ENCODE results near the gene ALDH2. TPM values are rescaled to one million over a fixed set of nuclear protein-coding genes. Genes with fewer than 3 reads are reported as not detected.

ALDH2 gene
- total and polyA plus RNA-seq, 2 of the 8 experiments (the other 6 are each of a cell fraction or from before 2014, with no cell fraction given): 25.4 to 43.8 TPM

DNA sequence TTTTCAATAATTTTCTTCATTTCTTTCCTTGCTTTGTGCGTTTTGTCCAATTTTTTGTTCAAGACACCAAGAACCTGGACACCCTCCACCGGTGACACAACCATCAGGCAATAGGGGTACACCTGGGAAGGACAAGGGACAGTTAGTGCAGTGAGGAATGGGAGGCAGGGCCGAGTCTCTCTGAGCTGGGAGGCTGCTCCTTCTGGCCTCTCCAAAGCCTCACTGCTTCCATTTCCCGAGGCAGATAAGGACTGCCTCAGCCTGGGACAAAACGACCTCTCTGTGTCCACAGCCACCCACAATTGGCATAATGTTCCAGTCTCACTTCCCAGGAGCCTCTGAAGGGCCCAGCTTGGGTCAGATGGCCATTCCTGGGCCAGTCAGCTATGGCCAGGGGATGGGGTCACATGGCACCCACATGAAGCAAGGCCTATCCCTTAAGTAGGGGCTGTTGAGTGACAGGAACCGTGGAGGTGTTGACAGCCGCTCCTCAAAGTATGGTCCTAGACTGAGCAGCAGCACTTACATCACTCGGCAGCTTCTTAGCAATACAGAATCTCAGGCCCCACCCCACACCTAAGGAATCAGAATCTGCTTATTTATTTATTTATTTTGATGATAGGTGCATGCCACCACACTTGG, 61.7 kb downstream of the ALDH2 start:
- Histone ChIP-seq H2AFZ (ENCODE audit: low read length) (no peak overlapping the region), H2BK5ac (ENCODE audit: low read depth, low read length) (no peak overlapping the region), H3K4ac (replicated peaks; ENCODE audit: insufficient read length, low read depth, low read length) (no peak overlapping the region), H3K9me3 (ENCODE audit: insufficient read depth in 2 of 2, low read depth in 1 of 2, low read length in 1 of 2) (peaks cover 0 to 4% of the 10 kb centered on the region in 2 experiments; a peak in 1 of 4 replicates), H3K23ac (ENCODE audit: insufficient read length) (no peak overlapping the region), H3K4me3 (ENCODE audit: extremely low read depth in 1 of 4, insufficient read depth in 2 of 4, low read depth in 3 of 4, low read length in 4 of 4) (no peak overlapping the region), H3K18ac (ENCODE audit: extremely low read depth, low read length) (no peak overlapping the region), H2AK5ac (ENCODE audit: low read depth, low read length) (no peak overlapping the region), H3K14ac (ENCODE audit: insufficient read length) (no peak overlapping the region), H3K27ac (ENCODE audit: low read depth, low read length) (no peak overlapping the region), H4K8ac (ENCODE audit: extremely low read depth, insufficient read depth, low read length) (no peak overlapping the region), H3K56ac (replicated peaks; ENCODE audit: insufficient read length, low read depth, low read length) (no peak overlapping the region), H3K36me3 (ENCODE audit: control insufficient read depth in 2 of 4, insufficient read depth in 4 of 4, low read length in 3 of 4) (no peaks in the 10 kb centered on the region), H2BK120ac (replicated peaks; ENCODE audit: low read depth, low read length) (no peak overlapping the region), H2BK12ac (ENCODE audit: low read depth, low read length) (no peak overlapping the region), H2BK20ac (ENCODE audit: low read length) (no peak overlapping the region), H4K5ac (ENCODE audit: insufficient read length, low read depth, low read length) (no peak overlapping the region), H3K9ac (replicated peaks in 1 of 4; ENCODE audit: extremely low read depth in 1 of 4, low read depth in 3 of 4, low read length in 3 of 4) (no peak overlapping the region), H3K23me2 (ENCODE audit: low read depth, low read length) (no peaks in the 10 kb centered on the region), H2BK15ac (ENCODE audit: low read length) (no peak overlapping the region), H3K27me3 (replicated peaks in 1 of 4; ENCODE audit: control insufficient read depth in 3 of 4, extremely low read depth in 1 of 4, insufficient read depth in 3 of 4, low read length in 3 of 4) (no peaks in the 10 kb centered on the region), H4K20me1 (replicated peaks in 1 of 2; ENCODE audit: control insufficient read depth in 1 of 2, insufficient read depth in 2 of 2, low read length in 2 of 2) (no peaks in the 10 kb centered on the region), H3K4me2 (ENCODE audit: insufficient read depth in 1 of 2, low read depth in 2 of 2, low read length in 2 of 2) (no peak overlapping the region), H3K4me1 (replicated peaks in 1 of 4; ENCODE audit: control insufficient read depth in 3 of 4, insufficient read depth in 4 of 4, low read length in 3 of 4) (peaks cover 0 to 3% (median 0%) of the 10 kb centered on the region in 4 experiments; a peak in 1 of 7 replicates), H4K91ac (replicated peaks; ENCODE audit: insufficient read length, low read length) (no peak overlapping the region), H3K79me1 (ENCODE audit: low read depth, low read length) (no peaks in the 10 kb centered on the region), H3K79me2 (ENCODE audit: control insufficient read depth in 1 of 2, insufficient read depth in 2 of 2, low read length in 2 of 2) (no peaks in the 10 kb centered on the region)
- WGBS, 2 experiments (ENCODE audit: extremely low coverage in 1 of 2, insufficient coverage in 1 of 2, insufficient read length in 1 of 2, insufficient replicate concordance in 2 of 2, low coverage in 1 of 2, low lambda C conversion rate in 2 of 2, missing lambda C conversion rate in 1 of 2): 83% methylated on average over 8 of the region's 8 CpGs; no CpG with 5 or more reads in 1 of the 2 experiments
- POLR2A ChIA-PET (ENCODE audit: partially characterized antibody): interaction anchor here (1.2 to 4.7 kb wide), 2 partner anchors 9 to 13 kb away, joined by 3 to 26 read pairs; partner anchors contain the start of gene MAPKAPK5
- CTCF ChIA-PET (ENCODE audit: partially characterized antibody): no interaction called here
- no peak for DNase-seq (ENCODE audit: low read depth in 1 of 2, low spot score in 2 of 2)
- no peak for FAIRE-seq
- TF ChIP-seq TEAD4 (IDR thresholded peaks at IDR 0.05; ENCODE audit: low read depth, low read length): no peak
- no peak for TF ChIP-seq CHD1 (IDR thresholded peaks at IDR 0.05; ENCODE audit: low read depth, low read length)
- TF ChIP-seq SIRT6 (IDR thresholded peaks at IDR 0.05; ENCODE audit: low read length): no peak
- no peak for TF ChIP-seq SP4 (IDR thresholded peaks at IDR 0.05; ENCODE audit: low read length)
- no peak for TF ChIP-seq YY1 (IDR thresholded peaks at IDR 0.05; ENCODE audit: low read depth, low read length)
- TF ChIP-seq E2F6 (IDR thresholded peaks at IDR 0.05): no peak
- TF ChIP-seq CHD2 (IDR thresholded peaks at IDR 0.05; ENCODE audit: low read length): no peak
- TF ChIP-seq, protein P1, sequence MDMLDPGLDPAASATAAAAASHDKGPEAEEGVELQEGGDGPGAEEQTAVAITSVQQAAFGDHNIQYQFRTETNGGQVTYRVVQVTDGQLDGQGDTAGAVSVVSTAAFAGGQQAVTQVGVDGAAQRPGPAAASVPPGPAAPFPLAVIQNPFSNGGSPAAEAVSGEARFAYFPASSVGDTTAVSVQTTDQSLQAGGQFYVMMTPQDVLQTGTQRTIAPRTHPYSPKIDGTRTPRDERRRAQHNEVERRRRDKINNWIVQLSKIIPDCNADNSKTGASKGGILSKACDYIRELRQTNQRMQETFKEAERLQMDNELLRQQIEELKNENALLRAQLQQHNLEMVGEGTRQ (IDR thresholded peaks at IDR 0.05; ENCODE audit: low read length): no peak
- TF ChIP-seq SAP30 (IDR thresholded peaks at IDR 0.05; ENCODE audit: insufficient read depth, insufficient replicate concordance, low read length): no peak
- TF ChIP-seq TCF12 (IDR thresholded peaks at IDR 0.05; ENCODE audit: low read depth, low read length): no peak
- TF ChIP-seq GABPA (IDR thresholded peaks at IDR 0.05; ENCODE audit: borderline replicate concordance, insufficient read depth, low read length): no peak
- TF ChIP-seq HDAC2 (IDR thresholded peaks at IDR 0.05; ENCODE audit: borderline replicate concordance in 1 of 2, low read depth in 2 of 2, low read length in 2 of 2): no peak
